GM18909 (cell line): ENCODE data around the gene PPBP.

ENCODE experiments used
- ATAC-seq: cut with Tn5 transposase; IDR thresholded peaks from one replicate; pipeline ENCODE4 v1.9.1; 2021; ENCODE audit warnings: mild to moderate bottlenecking; ENCODE audit not compliant: unreplicated experiment, poor library complexity

The PPBP gene

GRCh38 chr4:73988061-73988460 lies at the start of gene PPBP:
Gene PPBP (minus strand): TSS chr4:73988190. CDS start chr4:73988103, 87 bp downstream.
- ATAC-seq = no peak

GRCh38 chr4:74037076-74037955 lies 49.3 kb upstream of the PPBP start:
- ATAC-seq = no peak

GRCh38 chr4:74033739-74034138 lies 45.7 kb upstream of the PPBP start:
- no peak for ATAC-seq

GRCh38 chr4:74032064-74032463 lies 44.1 kb upstream of the PPBP start:
- no peak for ATAC-seq

- no peak for ATAC-seq
Measured at GRCh38 chr4:74031576-74031975, 43.6 kb upstream of the PPBP start.

GRCh38 chr4:74030285-74030684 lies 42.3 kb upstream of the PPBP start:
- ATAC-seq = no peak

- ATAC-seq = no peak
Measured at GRCh38 chr4:74028504-74028903, 40.5 kb upstream of the PPBP start.

GRCh38 chr4:74023709-74024108 lies 35.7 kb upstream of the PPBP start:
- no peak for ATAC-seq

GRCh38 chr4:74021601-74022000 lies 33.6 kb upstream of the PPBP start:
- ATAC-seq = no peak

GRCh38 chr4:74018771-74019170 lies 30.8 kb upstream of the PPBP start:
- no peak for ATAC-seq

GRCh38 chr4:74018116-74018515 lies 30.1 kb upstream of the PPBP start:
- no peak for ATAC-seq

GRCh38 chr4:74016068-74016467 lies 28.1 kb upstream of the PPBP start:
- no peak for ATAC-seq

- no peak for ATAC-seq
Measured at GRCh38 chr4:74015126-74015780, 27.3 kb upstream of the PPBP start.

- ATAC-seq = no peak
Measured at GRCh38 chr4:74014332-74014731, 26.3 kb upstream of the PPBP start.

GRCh38 chr4:74013264-74013663 lies 25.3 kb upstream of the PPBP start:
- ATAC-seq = no peak

GRCh38 chr4:74012130-74012529 lies 24.1 kb upstream of the PPBP start:
- no peak for ATAC-seq

GRCh38 chr4:74009307-74009706 lies 21.3 kb upstream of the PPBP start:
- no peak for ATAC-seq

GRCh38 chr4:74006009-74006476 lies 18.1 kb upstream of the PPBP start:
- ATAC-seq = no peak

- no peak for ATAC-seq
Measured at GRCh38 chr4:74005528-74005927, 17.5 kb upstream of the PPBP start.

- ATAC-seq = no peak
Measured at GRCh38 chr4:74004668-74005067, 16.7 kb upstream of the PPBP start.

- no peak for ATAC-seq
Measured at GRCh38 chr4:74000301-74000700, 12.3 kb upstream of the PPBP start.
